ENCODE data around the gene CTSG.
"Not testable (repeated sequence)": the region's sequence is repeated elsewhere in the genome, so short reads cannot be mapped to it uniquely, and the experiment has no call there.

CTSG gene

GRCh38 chr14:24597403-24597802, 21.4 kb upstream of the CTSG start:
- CTCF ChIA-PET, result no interaction called here
- Histone ChIP-seq H3K4me3 (ENCODE audit: low read depth, low read length) (no peak overlapping the region), H3K9me3 (ENCODE audit: control insufficient read depth, insufficient read depth, low read depth, low read length) (no peaks in the 10 kb centered on the region), H3K4me1 (ENCODE audit: control insufficient read depth, insufficient read depth, low read length) (no peaks in the 10 kb centered on the region), H3K36me3 (ENCODE audit: control insufficient read depth in 2 of 2, insufficient read depth in 1 of 2, low read length in 2 of 2) (no peaks in the 10 kb centered on the region), H3K27ac (ENCODE audit: extremely low read depth, low read depth, low read length) (no peak overlapping the region)
- TF ChIP-seq INSM2 (tag by site-specific recombination; IDR thresholded peaks at IDR 0.05), result no peak
- POLR2A ChIA-PET, result no interaction called here

- Histone ChIP-seq H3K9me3 (ENCODE audit: control insufficient read depth, insufficient read depth, low read depth, low read length) (no peaks in the 10 kb centered on the region), H3K4me1 (ENCODE audit: control insufficient read depth, insufficient read depth, low read length) (no peaks in the 10 kb centered on the region), H3K36me3 (ENCODE audit: control insufficient read depth in 2 of 2, insufficient read depth in 1 of 2, low read length in 2 of 2) (no peaks in the 10 kb centered on the region), H3K4me3 (ENCODE audit: low read depth, low read length) (no peak overlapping the region), H3K27ac (ENCODE audit: extremely low read depth, low read depth, low read length) (no peak overlapping the region)
- CTCF ChIA-PET, result no interaction called here
- POLR2A ChIA-PET, result no interaction called here
- TF ChIP-seq ZNF398 (tag by site-specific recombination; IDR thresholded peaks at IDR 0.05) (0 out of 2 replicates have a peak, but pooled peaks have one; percentile 28), ZNF473 (tag by site-specific recombination; IDR thresholded peaks at IDR 0.05) (no peak)
Observed at GRCh38 chr14:24595073-24595808, 19.2 kb upstream of the CTSG start.

- CTCF ChIA-PET; H3K9me3 ChIP-seq (ENCODE audit: control insufficient read depth, insufficient read depth, low read depth, low read length); H3K27ac ChIP-seq (ENCODE audit: extremely low read depth, low read depth, low read length); POLR2A ChIA-PET; H3K4me3 ChIP-seq (ENCODE audit: low read depth, low read length); H3K4me1 ChIP-seq (ENCODE audit: control insufficient read depth, insufficient read depth, low read length); H3K36me3 ChIP-seq (ENCODE audit: control insufficient read depth in 2 of 2, insufficient read depth in 1 of 2, low read length in 2 of 2): not testable (repeated sequence)
Observed at GRCh38 chr14:24591004-24591403, 15.0 kb upstream of the CTSG start.

- POLR2A ChIA-PET; H3K4me1 ChIP-seq (ENCODE audit: control insufficient read depth, insufficient read depth, low read length); H3K9me3 ChIP-seq (ENCODE audit: control insufficient read depth, insufficient read depth, low read depth, low read length); H3K4me3 ChIP-seq (ENCODE audit: low read depth, low read length); CTCF ChIA-PET; H3K36me3 ChIP-seq (ENCODE audit: control insufficient read depth in 2 of 2, insufficient read depth in 1 of 2, low read length in 2 of 2); H3K27ac ChIP-seq (ENCODE audit: extremely low read depth, low read depth, low read length): not testable (repeated sequence)
- TF ChIP-seq SCRT2 (tag by site-specific recombination; IDR thresholded peaks at IDR 0.05), result peak; percentile 51
Observed at GRCh38 chr14:24584402-24584801, 8.4 kb upstream of the CTSG start.

GRCh38 chr14:24578558-24578957, 2.5 kb upstream of the CTSG start:
- Histone ChIP-seq H3K4me3 (ENCODE audit: low read depth, low read length) (no peak overlapping the region), H3K4me1 (ENCODE audit: control insufficient read depth, insufficient read depth, low read length) (no peaks in the 10 kb centered on the region), H3K36me3 (ENCODE audit: control insufficient read depth in 2 of 2, insufficient read depth in 1 of 2, low read length in 2 of 2) (no peaks in the 10 kb centered on the region), H3K9me3 (ENCODE audit: control insufficient read depth, insufficient read depth, low read depth, low read length) (no peaks in the 10 kb centered on the region), H3K27ac (ENCODE audit: extremely low read depth, low read depth, low read length) (no peak overlapping the region)
- TF ChIP-seq ZNF785 (tag by site-specific recombination; IDR thresholded peaks at IDR 0.05) (no peak), ZNF23 (tag by site-specific recombination; IDR thresholded peaks at IDR 0.05; ENCODE audit: borderline replicate concordance) (no peak), ZNF610 (tag by site-specific recombination; IDR thresholded peaks at IDR 0.05; ENCODE audit: borderline replicate concordance) (no peak), ZNF248 (tag by site-specific recombination; IDR thresholded peaks at IDR 0.05) (no peak), SCRT2 (tag by site-specific recombination; IDR thresholded peaks at IDR 0.05) (no peak), ZNF211 (tag by site-specific recombination; IDR thresholded peaks at IDR 0.05; ENCODE audit: low read depth) (no peak)
- ChIA-PET CTCF (no interaction called here), POLR2A (no interaction called here)

Measured in HEK293 (cell line).